GM19023 (cell line): Measurements from ENCODE around the gene TTC33.
A peak's percentile ranks its signal among the peaks of the same experiment; 100 is the strongest.

Source experiments
- ATAC-seq: cut with Tn5 transposase; IDR thresholded peaks from one replicate; pipeline ENCODE4 v1.9.1; 2021; ENCODE audit warnings: mild to moderate bottlenecking, moderate library complexity; ENCODE audit not compliant: unreplicated experiment

TTC33 gene

GRCh38 chr5:40780858-40781257 is 25.1 kb upstream of the TTC33 start:
- no peak for ATAC-seq

DNA sequence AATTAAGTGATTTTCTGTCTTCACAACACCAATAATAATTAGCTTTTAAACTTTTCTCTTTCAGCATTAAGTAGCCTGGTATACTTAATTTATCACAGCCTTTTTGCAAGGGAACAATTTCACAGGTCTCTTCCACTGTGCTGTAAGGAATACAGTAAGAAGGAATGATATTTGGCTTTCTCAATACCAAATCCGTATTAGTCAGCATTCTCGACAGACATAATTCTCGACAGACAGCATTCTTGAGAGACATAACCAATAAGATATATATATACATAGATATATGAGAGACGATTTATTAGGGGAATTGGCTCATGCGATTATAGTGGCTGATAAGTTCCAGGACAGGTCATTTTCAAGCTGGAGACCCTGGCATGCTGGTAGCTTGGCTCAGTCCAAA is 24.4 kb upstream of the TTC33 start:
- no peak for ATAC-seq

- ATAC-seq = no peak
Observed at GRCh38 chr5:40779561-40779960, 23.8 kb upstream of the TTC33 start.

- ATAC-seq = no peak
Observed at GRCh38 chr5:40778133-40778532, 22.4 kb upstream of the TTC33 start.

GRCh38 chr5:40776658-40776977 is 20.9 kb upstream of the TTC33 start:
- ATAC-seq = no peak

DNA sequence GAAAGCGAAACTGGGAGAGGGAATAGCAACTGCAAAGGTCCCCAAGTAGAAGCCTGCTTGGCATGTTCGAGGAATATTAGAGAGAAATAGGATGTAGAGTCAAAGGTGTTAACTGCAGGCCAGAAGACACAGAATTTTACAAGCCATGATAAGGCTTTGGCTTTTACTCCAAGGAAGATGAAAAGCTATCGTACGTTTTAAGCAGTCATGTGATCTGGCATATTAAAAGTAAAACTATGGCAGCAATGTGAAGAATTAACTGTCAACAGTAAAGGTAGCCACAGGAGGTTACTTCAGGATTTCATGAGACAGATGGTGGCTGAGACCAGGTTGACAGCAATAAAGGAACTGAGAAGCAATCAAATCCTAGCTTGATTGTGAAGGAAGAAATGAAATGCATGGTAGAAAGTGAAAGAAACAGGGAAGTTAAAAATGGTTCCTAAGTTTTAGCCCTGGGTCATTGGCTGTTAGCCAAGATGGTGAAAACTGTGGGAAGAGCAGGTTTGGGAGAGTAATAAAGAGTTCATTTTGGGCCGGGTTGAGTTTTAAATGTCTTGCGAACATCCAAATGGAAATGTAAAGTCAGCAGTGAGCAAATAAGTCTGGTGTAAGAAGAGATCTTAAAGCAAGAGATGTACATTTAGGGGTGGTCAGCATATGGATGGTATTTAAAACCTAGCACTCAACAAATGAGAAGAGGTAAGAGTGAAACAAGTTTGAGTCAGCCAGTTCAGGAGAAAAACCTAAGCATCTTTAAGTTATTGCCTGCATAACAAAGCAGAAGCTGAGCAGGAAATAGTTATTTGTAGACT is 20.3 kb upstream of the TTC33 start:
- ATAC-seq = no peak

DNA sequence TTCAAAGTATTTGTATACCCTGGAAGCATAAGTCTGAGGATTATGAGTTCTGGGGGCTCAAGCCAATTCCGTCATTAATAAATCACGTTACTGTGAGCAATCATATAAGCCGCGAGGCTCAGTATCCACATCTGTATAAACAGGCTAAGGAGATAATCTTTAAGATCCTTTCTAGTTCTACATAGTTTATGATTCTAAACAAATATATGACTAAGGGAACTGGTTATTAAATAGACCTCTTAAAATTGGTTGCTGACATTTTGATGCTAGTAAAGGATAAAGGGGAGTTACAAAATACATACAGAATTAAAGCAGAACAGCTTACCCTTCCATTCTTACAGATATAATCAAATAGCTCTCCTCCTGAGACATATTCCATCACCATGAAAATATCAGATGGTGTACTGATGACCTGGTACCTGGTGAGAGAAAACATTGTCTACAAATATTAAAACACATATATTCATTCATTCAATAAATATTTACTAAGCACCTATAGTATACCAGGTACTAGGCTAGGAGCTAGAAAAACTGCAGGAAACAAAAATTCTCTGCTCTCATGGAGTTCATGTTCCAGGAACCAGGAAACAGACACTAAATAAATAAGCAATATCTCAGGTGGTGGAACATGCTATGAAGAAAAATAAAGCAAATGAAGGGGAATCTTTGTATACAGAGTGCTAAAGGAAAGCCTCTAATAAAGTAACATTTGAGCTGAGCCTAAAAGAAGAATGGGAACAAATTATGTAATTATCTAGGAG is 19.5 kb upstream of the TTC33 start:
- no peak for ATAC-seq

DNA sequence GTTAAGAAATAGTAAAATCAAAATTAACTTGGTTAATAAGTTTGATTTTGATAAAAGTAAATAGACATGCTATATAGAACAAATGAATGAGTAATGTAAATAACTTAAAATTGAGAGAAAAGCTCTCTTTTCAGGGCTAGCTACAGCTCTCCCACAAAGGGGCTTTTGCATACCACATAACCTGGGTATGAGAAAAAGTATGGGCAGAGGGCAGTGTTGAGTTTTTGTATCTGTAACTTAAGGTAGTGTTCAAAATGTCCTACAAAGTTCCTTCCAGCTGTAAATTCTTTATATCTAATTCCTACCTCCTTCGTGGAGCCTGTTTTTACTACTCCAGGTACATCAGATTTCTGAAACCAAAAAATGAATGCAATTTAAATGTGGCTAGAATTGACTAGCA is 18.9 kb upstream of the TTC33 start:
- no peak for ATAC-seq

DNA sequence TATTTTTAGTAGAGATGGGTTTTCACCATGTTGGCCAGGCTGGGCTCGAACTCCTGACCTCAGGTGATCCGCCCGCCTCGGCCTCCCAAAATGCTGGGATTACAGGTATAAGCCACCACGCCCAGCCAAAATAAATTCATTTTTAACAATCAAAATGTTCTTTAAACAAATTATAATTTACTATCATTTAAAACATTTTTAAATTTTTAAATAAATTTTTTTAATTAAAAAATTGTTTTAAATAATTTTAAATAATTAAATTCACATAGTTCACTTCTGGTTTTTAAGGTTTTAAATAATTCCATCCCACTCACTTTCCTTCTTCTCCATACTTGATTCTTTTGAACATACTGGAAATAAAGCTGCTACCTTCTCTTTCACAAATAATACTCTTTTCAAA is 15.0 kb upstream of the TTC33 start:
- no peak for ATAC-seq

DNA sequence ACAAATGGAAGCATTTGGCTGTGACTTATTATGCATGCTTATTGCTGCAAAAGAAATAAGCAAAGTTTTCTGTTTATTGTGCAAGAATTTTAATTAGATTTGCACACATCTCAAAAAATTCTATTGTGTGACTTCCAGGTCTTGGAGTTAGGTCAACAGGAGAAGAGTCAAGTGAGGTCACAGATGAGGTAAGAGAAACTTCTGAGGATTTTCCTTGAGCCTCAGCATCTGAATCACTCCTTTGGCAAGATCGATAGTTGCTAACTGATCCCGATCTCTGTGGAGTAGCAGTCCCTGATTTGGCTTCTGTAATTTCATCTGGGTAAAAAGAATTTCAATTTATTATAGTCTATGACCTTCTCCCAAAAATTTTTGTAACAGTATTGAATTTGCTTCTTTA is 6.9 kb upstream of the TTC33 start:
- ATAC-seq = no peak

DNA sequence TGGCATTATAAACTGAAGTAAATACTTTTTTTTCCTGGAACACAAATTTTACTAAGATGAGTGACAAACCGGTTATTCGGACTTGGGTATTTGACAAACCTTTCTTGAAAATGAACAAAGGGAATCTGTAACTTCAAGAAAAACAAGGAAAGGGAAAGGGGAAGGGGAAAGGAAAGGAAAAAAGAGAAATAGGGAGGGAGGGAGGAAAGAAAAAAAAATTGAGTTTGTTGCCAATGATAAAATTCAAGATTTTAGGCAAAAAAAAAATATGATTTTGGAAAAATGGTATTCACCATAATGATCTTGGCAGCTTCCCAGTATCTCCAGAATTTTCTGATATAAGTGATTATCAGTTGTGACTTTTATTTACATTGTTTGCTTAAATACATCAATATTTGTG is 1.6 kb upstream of the TTC33 start:
- ATAC-seq = no peak

DNA sequence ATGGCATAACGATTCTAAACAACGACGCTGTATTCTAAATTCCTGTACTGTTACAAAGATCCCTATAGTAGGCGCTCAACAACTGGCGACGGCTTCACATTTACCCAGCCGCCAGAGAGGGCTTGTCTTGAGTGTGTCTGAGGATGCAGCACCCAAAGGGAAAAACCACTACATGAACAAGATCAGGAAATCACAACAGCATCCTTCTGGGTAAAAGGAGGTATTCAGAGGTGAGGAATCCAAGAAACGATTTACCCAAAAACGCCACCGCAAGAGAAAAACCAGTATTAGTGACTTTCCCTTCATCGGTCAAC is 711 bp downstream of the TTC33 start:
- ATAC-seq = peak; percentile 77

GRCh38 chr5:40754381-40755092 is 1.2 kb downstream of the TTC33 start:
- ATAC-seq = peak; percentile 3

GRCh38 chr5:40746703-40747102 is 9.1 kb downstream of the TTC33 start:
- no peak for ATAC-seq

- ATAC-seq = no peak
Observed at GRCh38 chr5:40743771-40744170, 12.0 kb downstream of the TTC33 start.

GRCh38 chr5:40738502-40738901 is 17.3 kb downstream of the TTC33 start:
- no peak for ATAC-seq

DNA sequence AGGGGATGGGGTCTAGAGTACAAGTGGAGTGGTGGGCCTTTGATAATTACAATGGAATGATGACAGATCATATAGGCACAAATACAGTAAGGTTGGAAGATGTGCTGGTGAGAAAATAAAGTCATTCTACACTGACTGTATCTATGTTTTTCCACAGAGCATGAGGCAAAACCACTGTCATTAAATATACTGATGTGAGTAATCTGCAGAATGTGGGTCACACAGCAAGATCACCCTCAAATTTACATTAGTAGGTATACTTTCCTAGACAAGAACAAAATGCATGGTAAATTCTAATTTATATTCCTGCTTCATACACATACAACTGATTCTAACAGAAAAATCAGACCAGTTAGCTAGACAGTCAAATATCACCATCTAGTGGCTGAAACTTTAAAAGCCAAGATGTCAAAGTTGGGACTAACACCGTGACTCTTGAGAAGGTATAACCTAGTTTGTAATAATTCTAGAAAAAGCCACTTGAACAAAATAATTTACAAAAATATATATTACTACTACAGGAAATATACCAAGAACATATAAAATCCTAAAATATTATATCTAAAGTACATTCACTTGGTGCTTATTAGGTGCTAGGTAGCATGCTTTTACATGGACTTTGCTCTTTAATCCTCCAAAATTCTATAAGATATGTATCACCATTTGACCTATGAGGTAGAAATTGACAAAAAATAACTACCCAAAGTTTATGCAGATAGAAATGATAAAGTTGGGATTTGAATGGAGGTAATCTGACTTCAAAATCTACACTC is 19.5 kb downstream of the TTC33 start:
- ATAC-seq = peak; percentile 64

- ATAC-seq = no peak
Observed at GRCh38 chr5:40735609-40736008, 20.2 kb downstream of the TTC33 start.

DNA sequence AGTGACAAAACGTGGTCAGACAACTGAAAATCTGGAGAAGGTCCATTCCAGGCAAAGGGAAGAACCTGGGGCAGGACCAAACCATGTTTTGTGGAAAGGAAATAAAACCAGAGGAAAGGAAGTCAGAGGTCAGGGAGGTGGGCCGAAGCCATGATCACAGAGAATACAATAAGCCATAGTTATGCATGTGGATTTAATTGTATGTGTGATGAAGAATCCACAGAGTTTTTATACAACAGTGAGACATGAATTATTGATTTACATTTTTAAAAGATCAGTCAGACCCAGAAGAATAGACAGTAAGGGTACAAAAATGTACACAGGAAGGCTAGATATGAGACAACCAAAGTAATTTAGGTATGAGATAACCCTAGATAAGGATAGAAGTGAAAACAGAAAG is 20.8 kb downstream of the TTC33 start:
- no peak for ATAC-seq

- no peak for ATAC-seq
Observed at GRCh38 chr5:40733879-40734563, 21.7 kb downstream of the TTC33 start.

DNA sequence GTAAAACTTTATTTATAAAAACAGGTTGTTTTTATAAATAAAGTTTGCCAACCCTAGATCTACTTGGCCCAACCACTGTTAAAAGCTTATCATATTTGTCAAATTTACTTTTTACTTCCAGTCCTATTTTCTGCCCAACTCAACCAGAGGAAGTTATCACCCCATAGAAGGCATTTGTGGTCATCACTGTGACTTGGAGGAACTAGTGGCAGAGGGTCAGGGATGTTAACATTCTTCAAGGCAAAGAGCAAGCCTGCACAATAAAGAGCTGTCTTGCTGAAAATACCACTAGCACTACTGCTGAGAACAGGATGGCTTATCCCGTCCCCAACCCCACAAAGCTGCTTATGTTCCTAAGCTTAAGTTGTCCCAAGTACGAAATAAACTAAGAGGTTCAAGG is 22.3 kb downstream of the TTC33 start:
- ATAC-seq = no peak
